Muscle of back (tissue), 11 donors: ENCODE data around the gene PTGIS. TPM values are rescaled to one million over a fixed set of nuclear protein-coding genes. Genes with fewer than 3 reads are reported as not detected.

Experiments
- DNase-seq, 3 donors: peaks; one replicate each; pipeline versions ENCODE4 v3.0.0 to v3.0.0-alpha.2; 2013
- polyA plus RNA-seq, 10 donors: library from polyadenylated mRNA; unstranded; fragments of 120-200 nt; gene quantifications; one replicate each; pipeline ENCODE4 v1.2.1, GENCODE V29; 2013; ENCODE audit not compliant: insufficient read length in 10 of 10

Gene PTGIS
- polyA plus RNA-seq, 10 donors, result 24.8 to 39.0 (median 28.7) TPM

- DNase-seq, result no peak
Measured at GRCh38 chr20:49561806-49562205, 6.1 kb downstream of the PTGIS start.

- DNase-seq, result no peak
Measured at GRCh38 chr20:49561256-49561655, 6.7 kb downstream of the PTGIS start.

DNA sequence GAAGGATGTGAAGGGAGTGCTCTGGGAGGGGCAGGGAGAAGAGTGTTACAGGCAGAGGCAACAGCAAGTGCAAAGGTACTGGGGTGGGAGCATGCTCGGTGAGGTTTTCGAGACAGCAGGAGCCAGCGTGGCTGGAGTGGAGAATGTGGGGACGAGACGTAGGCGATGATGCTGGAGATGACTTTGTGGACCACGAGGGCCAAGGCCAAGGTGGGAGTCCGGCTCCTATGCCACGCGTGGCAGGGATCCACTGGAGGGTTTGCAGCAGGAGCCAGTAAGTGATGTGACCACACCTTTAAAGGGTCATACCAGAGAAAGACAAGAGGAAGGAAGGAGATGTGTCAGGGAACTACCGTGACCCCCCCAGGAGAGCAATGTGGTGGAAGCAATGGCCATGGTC is 7.3 kb downstream of the PTGIS start:
- DNase-seq, result no peak

DNA sequence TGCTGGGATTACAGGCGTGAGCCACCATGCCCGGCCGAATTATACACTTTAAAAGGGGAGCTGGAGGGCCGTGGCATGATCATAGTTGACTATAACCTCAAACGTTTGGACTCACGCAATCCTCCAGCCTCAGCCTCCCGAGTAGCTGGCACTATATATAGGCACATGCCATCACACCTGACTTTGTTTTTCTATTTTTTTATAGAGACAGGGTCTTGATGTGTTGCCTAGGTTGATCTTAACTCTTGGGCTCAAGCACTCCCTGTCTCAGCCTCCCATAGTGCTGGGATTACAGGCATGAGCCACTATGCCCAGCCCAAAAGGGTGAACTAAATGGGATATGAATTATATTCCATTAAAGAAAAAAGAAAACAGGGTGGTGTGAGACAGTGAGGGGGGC is 7.8 kb downstream of the PTGIS start:
- DNase-seq, result no peak

DNA sequence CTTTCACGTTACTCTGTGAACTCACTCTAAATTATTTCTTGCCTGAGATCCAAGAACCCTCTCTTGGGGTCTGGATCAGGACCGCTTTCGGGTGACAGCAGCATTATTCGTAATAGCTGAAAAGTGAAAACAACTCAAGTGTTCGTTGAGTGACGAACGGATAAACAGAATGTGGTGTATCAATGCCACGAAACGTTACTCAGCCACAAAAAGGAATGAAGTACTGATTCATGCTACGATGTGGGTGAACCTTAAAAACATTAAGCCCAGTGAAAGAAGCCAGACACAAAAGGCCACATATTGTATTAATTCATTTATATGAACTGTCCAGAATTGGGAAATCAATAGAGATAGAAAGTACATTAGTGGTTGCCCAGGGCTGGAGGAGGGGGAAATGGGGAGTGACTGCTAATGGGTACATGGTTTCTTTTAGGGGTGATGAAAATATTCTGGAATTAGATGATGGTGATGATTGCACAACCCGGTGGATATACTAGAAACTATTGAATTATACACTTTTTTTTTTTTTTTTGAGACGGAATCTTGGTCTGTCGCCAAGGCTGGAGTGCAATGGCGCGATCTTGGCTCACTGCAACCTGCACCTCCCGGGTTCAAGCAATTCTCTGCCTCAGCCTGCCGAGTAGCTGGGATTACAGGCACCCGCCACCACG is 8.4 kb downstream of the PTGIS start:
- no peak for DNase-seq

- no peak for DNase-seq
Measured at GRCh38 chr20:49558826-49559225, 9.1 kb downstream of the PTGIS start.

DNA sequence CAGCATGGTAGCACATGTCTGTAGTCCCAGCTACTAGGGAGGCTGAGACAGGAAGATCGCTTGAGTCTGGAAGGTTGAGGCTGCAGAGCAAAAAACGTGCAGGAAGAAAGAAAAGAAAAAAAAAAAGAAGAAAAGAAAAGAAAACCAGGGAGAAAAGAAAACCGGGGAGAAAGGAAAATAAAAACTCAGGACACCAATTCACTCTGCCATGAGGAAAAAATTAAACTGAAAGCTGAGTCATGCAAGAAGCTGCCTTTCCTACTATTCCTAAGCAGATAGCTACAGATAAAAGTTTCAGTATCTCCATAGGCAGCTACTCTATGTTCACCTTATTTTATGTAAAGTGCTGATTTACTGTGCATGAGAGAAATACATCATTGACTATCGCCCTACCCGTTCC is 10.5 kb downstream of the PTGIS start:
- no peak for DNase-seq

DNA sequence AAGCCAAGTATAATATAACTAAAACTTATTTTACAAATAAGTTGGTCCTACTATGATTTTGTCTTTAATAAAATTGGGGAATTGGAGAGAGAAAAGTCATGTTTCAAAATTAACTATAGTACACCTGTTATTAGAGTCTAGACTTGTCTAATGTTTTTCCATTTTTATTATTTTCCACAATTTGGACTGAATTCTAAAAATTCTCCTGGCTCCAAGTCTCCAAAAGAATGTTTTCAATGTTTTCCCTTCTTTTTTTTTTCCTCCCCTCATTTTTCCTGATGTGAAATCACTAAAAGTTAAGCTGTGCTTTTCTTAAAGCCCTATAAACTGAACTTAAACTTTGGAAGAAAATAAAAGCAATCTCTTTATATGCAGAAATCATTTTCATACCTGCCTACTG is 11.3 kb downstream of the PTGIS start:
- peak in 1 of 3 donors; percentile 56 for DNase-seq

DNA sequence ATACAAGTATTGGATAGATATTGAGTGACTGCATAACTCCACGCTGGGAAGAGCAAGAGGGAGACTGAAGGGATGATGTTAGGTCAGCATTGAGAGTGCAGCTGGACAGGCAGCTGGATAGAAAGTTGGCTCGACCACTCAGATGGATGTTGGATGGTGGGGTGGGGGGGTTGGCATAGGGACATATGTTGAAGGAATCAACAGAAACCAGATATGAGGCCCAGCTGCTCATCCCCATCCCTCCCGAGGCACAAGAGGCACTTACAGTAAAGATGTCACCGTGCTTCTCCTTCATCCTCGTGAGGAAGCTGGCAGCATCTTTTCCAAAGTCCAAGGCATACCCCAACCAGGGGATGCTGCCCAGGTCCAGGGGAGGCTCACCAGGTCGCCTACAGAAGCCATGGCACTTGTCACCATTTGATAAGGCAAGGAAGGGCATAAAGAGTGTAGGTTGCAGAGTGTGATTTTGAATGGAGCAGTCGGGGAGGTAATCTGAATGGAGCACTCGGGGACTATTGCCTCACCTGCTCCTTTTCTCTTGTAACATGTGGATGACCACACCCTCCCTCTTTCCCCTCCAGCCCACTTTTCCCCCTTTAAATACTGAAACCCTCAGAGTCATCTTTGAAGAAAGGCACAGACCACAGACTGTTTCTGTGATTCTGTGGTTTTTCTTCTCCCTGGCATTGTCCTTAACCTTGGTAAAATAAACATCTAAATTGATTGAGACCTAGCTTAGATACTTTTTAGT is 18.0 kb downstream of the PTGIS start:
- peak in 1 of 3 donors; percentile 76 for DNase-seq

DNA sequence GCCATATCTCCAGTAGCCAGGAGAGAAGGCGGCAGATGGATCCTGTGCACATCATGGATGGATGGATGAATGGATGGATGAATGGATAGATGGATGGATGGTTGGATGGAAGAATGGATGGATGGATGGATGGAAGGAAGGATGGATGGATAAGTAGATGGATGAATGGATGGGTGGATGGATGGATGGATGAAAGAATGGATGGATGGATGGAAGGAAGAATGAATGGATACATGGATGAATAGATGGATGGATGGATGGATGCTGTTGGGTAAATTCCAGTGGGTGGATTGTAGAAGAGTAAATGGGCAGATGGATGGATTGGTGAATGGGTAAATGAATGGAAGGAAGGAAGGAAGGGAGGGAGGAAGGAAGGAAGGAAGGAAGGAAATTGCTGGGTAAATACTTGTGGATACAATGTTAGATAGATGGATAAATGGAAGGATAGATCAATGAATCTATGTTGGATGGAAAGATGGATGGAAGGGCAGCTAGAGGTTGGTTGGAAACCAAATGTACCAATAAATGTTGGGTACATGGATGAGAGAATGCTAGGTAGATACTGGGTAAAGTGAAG is 19.5 kb downstream of the PTGIS start:
- DNase-seq, result no peak

DNA sequence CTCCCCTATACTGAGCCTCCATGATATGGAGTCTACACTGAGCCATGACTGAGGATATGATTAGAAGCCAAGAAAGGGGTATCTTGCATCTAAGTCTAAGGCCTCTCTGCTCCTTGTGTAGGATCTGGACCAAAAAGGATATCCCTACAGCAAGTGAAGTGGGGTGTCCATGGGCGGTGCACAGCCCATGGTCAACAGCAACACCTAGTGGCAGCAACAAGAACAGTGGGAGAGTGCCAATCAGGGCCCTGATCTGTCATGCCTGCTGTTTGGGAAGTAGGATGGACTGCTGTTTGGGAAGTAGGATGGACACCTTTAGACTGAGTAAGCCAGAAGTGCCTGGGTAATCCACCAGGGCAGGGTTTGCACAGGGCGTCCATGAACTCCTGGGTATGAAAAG is 22.4 kb downstream of the PTGIS start:
- DNase-seq, result no peak

- DNase-seq, result no peak
Measured at GRCh38 chr20:49544535-49544934, 23.4 kb downstream of the PTGIS start.

- no peak for DNase-seq
Measured at GRCh38 chr20:49543858-49544437, 24.0 kb downstream of the PTGIS start.

GRCh38 chr20:49543071-49543857 is 24.7 kb downstream of the PTGIS start:
- no peak for DNase-seq

- DNase-seq, result no peak
Measured at GRCh38 chr20:49542514-49542991, 25.4 kb downstream of the PTGIS start.

DNA sequence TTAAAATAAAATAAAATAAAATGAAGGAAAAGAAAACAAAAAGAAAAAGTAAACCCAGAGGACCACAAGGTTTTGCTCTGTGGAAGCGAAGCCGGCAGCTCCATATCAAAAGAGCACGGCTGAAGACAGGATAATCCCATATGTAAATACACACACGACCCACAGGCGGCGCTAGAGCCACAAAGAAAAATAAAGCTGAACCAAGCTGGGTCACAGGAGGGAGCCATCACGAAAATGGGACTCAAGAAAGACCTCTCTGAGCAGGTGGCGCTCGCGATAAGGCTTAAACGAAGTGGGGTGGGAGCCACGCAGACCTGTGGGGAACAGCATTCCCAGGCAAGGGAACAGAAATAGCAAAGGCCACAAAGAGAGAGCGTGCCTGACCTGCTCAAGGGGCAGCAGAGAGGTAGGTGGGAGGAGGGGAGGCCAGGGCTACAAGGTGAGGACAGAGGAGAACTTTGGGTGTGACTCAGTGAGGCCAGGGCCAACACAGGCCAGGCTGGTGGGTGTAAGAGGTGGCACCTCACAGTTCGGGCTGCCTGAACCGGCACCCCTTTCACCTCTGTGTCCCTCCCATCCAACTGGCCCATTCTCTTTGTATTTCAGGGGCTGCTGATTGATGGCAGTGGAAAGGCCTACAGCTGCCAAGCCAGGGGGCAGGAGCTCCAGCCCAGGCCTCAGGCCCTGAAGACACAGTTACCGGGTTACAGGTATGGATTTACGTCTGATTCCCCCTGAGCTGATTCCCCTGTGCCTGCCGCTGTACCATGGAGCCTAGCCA is 26.0 kb downstream of the PTGIS start:
- peak; percentile 60 to 86 (median 80) for DNase-seq

GRCh38 chr20:49540687-49541435 is 27.1 kb downstream of the PTGIS start:
- DNase-seq, result no peak

DNA sequence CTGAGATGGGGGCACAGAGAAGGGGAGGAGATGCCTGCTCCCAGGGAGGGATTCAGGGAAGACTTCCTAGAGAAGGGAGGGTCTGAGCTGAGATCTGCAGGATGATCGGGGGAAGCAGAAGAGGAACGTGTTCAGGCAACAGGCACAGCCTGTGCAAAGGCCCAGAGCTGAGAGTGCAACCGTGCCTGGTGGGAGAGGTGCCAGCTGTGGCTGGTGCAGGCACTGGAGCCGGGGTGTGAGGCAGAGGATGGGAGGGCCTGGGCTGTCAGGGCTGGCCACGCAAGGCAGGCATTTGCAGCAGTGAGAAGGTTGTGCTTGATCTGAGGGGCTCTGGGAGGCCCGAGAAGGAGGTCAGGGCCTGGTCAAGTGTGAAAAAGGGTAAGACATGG is 27.7 kb downstream of the PTGIS start:
- no peak for DNase-seq

DNA sequence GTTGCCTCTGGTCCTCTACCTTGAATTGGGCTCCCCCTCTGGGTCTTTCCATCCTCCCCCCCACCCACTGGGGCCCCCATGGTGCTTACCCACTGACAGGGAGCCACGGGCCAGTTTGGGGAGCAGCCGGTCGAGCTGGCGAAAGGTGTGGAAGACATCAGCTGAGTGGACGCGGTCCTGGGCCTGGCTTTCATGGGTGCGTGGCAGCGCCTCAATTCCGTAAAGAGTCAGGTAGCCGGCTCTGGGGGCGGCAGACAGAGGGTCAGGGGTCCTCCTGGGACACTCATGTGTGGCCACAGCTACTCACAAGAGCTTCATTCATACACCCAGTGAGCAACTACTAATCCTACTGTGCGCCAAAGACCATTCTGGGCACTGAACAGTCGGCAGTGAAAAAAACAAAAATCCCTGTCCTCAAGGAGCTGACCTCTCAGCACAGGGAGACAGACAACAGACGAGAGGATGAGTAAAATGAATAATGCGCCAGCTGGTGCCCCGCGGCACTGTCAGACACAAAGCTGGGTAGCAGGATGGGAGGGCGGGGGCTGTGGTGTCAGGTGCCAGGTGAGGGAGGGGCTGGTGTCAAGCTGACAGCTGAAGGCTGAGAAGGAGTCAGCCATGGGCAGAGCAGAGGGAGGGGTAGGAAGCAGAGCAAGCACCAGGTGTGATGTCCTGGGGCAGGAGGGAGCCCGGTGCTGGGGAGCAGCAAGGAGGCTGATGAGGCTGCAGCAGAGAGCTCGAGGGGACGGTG is 28.3 kb downstream of the PTGIS start:
- DNase-seq, result no peak

DNA sequence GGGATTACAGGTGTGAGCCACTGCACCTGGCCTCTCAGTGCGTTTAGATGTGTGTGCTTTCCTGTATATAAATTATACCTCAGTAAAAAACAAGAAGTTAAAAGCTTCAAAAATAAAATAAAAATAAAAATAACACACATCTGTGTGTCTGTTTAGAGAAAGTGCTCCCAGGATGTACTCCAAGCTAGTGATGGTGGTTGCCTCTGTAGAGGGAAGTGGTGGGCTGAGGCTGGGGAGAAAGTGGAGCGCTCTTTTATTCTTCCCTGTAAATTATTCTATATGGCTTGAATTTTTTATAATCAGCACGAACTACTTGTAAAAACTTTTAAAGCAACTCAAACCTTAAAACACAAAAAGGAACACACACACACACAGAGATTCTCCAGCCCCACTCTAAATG is 29.0 kb downstream of the PTGIS start:
- no peak for DNase-seq
